Neural cell (in vitro differentiated cells): ENCODE measurements around the gene IDH3B. TPM values are rescaled to one million over a fixed set of nuclear protein-coding genes. Genes with fewer than 3 reads are reported as not detected.

Experiments used
- H2AFZ ChIP-seq: fragments of 200-600, 300-800 bp; sonication (generic), shearing (Covaris generic); 2 replicates; pipeline ENCODE4 v1.6.0; 2014; ENCODE audit warnings: low read depth, mild to moderate bottlenecking, antibody characterized with exemption, low read length, moderate library complexity
- H3F3A ChIP-seq: fragments of 200-600 bp; shearing (Covaris generic); 2 replicates; pipeline ENCODE4 v1.6.1; 2016; ENCODE audit warnings: mild to moderate bottlenecking, moderate library complexity, mixed read lengths, antibody characterized with exemption, low read length; ENCODE audit not compliant: insufficient read depth, poor library complexity, severe bottlenecking
- H3K27ac ChIP-seq: fragments of 200-600, 300-800 bp; sonication (generic), shearing (Covaris generic); 2 replicates; pipeline ENCODE4 v1.5.1; 2014; ENCODE audit warnings: mild to moderate bottlenecking, low read length, moderate library complexity
- H3K27me3 ChIP-seq: fragments of 300-800, 200-600 bp; sonication (generic), shearing (Covaris generic); 2 replicates; pipeline ENCODE4 v1.6.0; 2014; ENCODE audit warnings: mild to moderate bottlenecking, low read depth, low read length, moderate library complexity; ENCODE audit not compliant: insufficient read depth
- H3K36me3 ChIP-seq: fragments of 300-800, 200-600 bp; sonication (generic), shearing (Covaris generic); 2 replicates; pipeline ENCODE4 v1.5.1; 2014; ENCODE audit warnings: mild to moderate bottlenecking, antibody characterized with exemption, low read length, moderate library complexity; ENCODE audit not compliant: insufficient read depth
- H3K4me2 ChIP-seq: fragments of 300-800, 200-600 bp; sonication (generic), shearing (Covaris generic); 2 replicates; pipeline ENCODE4 v1.6.0; 2014; ENCODE audit warnings: mild to moderate bottlenecking, low read length
- H3K4me3 ChIP-seq: fragments of 300-800, 200-600 bp; sonication (generic), shearing (Covaris generic); 2 replicates; pipeline ENCODE4 v1.5.1; 2014; ENCODE audit warnings: mild to moderate bottlenecking, low read length, moderate library complexity
- H3K79me2 ChIP-seq: fragments of 200-600 bp; shearing (Covaris generic); replicated peaks from 2 replicates; pipeline ENCODE4 v1.6.0; 2014; ENCODE audit warnings: mild to moderate bottlenecking, low read length, moderate library complexity; ENCODE audit not compliant: insufficient read depth
- H3K9ac ChIP-seq: fragments of 300-800, 200-600 bp; sonication (generic), shearing (Covaris generic); 2 replicates; pipeline ENCODE4 v1.6.1; 2016; ENCODE audit warnings: mild to moderate bottlenecking, low read length, mixed read lengths
- H3K9me2 ChIP-seq: fragments of 200-600 bp; shearing (Covaris generic); 2 replicates; pipeline ENCODE4 v1.6.1; 2016; ENCODE audit warnings: mild to moderate bottlenecking, low read length, mixed read lengths; ENCODE audit not compliant: insufficient read depth
- H3K9me3 ChIP-seq: fragments of 200-600, 300-800 bp; sonication (generic), shearing (Covaris generic); 2 replicates; pipeline ENCODE4 v1.6.1; 2016; ENCODE audit warnings: mild to moderate bottlenecking, mixed run types, low read length, moderate library complexity, mixed read lengths
- H4K20me1 ChIP-seq: fragments of 200-600 bp; shearing (Covaris generic); 2 replicates; pipeline ENCODE4 v1.6.1; 2016; ENCODE audit warnings: mild to moderate bottlenecking, mixed run types; ENCODE audit not compliant: insufficient read depth
- EP300 ChIP-seq: fragments of 450-650 bp; conservative IDR thresholded peaks from 2 replicates; pipeline ENCODE4 v1.6.1; 2014; ENCODE audit warnings: antibody characterized with exemption, mild to moderate bottlenecking, moderate library complexity; ENCODE audit not compliant: poor library complexity, severe bottlenecking
- EZH2 ChIP-seq: fragments of 200-600, 300-800 bp; shearing (Covaris generic), sonication (generic); IDR thresholded peaks from 2 replicates; pipeline ENCODE4 v1.6.1; 2014; ENCODE audit warnings: antibody characterized with exemption, low read length, borderline replicate concordance, mild to moderate bottlenecking; ENCODE audit not compliant: insufficient read depth, poor library complexity, severe bottlenecking
- MXI1 ChIP-seq: fragments of 450-650 bp; conservative IDR thresholded peaks from 2 replicates; pipeline ENCODE4 v1.6.1; 2014; ENCODE audit warnings: antibody characterized with exemption, mild to moderate bottlenecking; ENCODE audit not compliant: poor library complexity, severe bottlenecking
- POLR2AphosphoS5 ChIP-seq: IDR thresholded peaks from 2 replicates; pipeline ENCODE4 v1.6.1; 2012
- RAD21 ChIP-seq: fragments of 450-650 bp; conservative IDR thresholded peaks from 2 replicates; pipeline ENCODE4 v1.6.1; 2014; ENCODE audit warnings: antibody characterized with exemption, mild to moderate bottlenecking, moderate library complexity
- SMC3 ChIP-seq: fragments of 450-650 bp; conservative IDR thresholded peaks from 2 replicates; pipeline ENCODE4 v1.6.1; 2014; ENCODE audit warnings: antibody characterized with exemption, mild to moderate bottlenecking, moderate library complexity; ENCODE audit not compliant: poor library complexity
- TAF1 ChIP-seq: IDR thresholded peaks from 2 replicates; pipeline ENCODE4 v1.6.1; 2012; ENCODE audit warnings: low read depth
- polyA plus RNA-seq: library from polyadenylated mRNA; depleted of rRNA; stranded (reverse); fragments of >200 nt; gene quantifications from 2 replicates; pipeline ENCODE4 v1.2.3, GENCODE V29; 2014
- TF ChIP-seq, protein P1 (sequence below): IDR thresholded peaks from 2 replicates; pipeline ENCODE4 v1.6.1; 2012; ENCODE audit warnings: borderline replicate concordance
- TF ChIP-seq, protein P2 (sequence below): fragments of 450-650 bp; IDR thresholded peaks from 2 replicates; pipeline ENCODE4 v1.5.1; 2014; ENCODE audit warnings: antibody characterized with exemption, mild to moderate bottlenecking, moderate library complexity; ENCODE audit not compliant: poor library complexity, severe bottlenecking

The IDH3B gene
- polyA plus RNA-seq, 1 donor from 2014 or later: 307 TPM

DNA sequence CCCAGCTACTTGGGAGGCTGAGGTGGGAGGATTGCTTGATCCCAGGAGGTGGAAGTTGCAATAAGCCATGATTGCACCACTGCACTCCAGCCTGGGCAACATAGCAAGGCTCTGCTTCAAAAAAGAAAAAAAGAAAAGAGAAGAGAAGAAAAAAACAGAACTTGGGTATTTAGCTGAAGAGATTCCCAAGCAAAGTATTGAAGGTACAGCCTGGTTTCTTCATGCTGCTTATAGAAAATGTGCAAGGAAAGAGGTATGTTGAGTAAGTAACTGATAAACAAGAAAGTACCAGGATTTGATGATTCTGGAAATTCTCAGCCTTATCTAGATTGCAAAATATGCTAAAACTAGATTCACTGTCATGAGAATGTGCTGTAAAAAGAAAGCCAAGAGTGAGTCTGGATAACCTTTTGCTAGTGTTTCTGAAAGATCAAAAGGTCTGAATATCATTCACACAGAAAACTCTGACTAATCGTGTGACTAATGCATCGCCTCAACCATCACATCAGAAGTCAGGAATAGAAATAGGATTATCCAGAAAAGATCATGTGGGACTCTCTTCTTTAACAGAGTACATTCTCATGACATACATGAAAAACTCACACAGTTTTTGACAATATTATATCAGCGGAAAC lies 43.9 kb downstream of the IDH3B start:
- TF ChIP-seq, protein P1, sequence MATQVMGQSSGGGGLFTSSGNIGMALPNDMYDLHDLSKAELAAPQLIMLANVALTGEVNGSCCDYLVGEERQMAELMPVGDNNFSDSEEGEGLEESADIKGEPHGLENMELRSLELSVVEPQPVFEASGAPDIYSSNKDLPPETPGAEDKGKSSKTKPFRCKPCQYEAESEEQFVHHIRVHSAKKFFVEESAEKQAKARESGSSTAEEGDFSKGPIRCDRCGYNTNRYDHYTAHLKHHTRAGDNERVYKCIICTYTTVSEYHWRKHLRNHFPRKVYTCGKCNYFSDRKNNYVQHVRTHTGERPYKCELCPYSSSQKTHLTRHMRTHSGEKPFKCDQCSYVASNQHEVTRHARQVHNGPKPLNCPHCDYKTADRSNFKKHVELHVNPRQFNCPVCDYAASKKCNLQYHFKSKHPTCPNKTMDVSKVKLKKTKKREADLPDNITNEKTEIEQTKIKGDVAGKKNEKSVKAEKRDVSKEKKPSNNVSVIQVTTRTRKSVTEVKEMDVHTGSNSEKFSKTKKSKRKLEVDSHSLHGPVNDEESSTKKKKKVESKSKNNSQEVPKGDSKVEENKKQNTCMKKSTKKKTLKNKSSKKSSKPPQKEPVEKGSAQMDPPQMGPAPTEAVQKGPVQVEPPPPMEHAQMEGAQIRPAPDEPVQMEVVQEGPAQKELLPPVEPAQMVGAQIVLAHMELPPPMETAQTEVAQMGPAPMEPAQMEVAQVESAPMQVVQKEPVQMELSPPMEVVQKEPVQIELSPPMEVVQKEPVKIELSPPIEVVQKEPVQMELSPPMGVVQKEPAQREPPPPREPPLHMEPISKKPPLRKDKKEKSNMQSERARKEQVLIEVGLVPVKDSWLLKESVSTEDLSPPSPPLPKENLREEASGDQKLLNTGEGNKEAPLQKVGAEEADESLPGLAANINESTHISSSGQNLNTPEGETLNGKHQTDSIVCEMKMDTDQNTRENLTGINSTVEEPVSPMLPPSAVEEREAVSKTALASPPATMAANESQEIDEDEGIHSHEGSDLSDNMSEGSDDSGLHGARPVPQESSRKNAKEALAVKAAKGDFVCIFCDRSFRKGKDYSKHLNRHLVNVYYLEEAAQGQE: no peak
- TF ChIP-seq TAF1 (no peak), EZH2 (no peak), MXI1 (no peak), RAD21 (no peak), POLR2AphosphoS5 (no peak), SMC3 (no peak), EP300 (no peak)
- TF ChIP-seq, protein P2, sequence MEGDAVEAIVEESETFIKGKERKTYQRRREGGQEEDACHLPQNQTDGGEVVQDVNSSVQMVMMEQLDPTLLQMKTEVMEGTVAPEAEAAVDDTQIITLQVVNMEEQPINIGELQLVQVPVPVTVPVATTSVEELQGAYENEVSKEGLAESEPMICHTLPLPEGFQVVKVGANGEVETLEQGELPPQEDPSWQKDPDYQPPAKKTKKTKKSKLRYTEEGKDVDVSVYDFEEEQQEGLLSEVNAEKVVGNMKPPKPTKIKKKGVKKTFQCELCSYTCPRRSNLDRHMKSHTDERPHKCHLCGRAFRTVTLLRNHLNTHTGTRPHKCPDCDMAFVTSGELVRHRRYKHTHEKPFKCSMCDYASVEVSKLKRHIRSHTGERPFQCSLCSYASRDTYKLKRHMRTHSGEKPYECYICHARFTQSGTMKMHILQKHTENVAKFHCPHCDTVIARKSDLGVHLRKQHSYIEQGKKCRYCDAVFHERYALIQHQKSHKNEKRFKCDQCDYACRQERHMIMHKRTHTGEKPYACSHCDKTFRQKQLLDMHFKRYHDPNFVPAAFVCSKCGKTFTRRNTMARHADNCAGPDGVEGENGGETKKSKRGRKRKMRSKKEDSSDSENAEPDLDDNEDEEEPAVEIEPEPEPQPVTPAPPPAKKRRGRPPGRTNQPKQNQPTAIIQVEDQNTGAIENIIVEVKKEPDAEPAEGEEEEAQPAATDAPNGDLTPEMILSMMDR: no peak
- Histone ChIP-seq H2AFZ (no peak overlapping the region), H3K27me3 (no peaks in the 10 kb centered on the region), H3K4me2 (no peak overlapping the region), H3K36me3 (no peaks in the 10 kb centered on the region), H3K79me2 (no peaks in the 10 kb centered on the region), H3K9ac (no peak overlapping the region), H3K27ac (no peak overlapping the region), H3F3A (no peaks in the 10 kb centered on the region), H3K9me3 (peaks cover 3% of the 10 kb centered on the region), H4K20me1 (no peaks in the 10 kb centered on the region), H3K9me2 (no peaks in the 10 kb centered on the region), H3K4me3 (no peak overlapping the region)

DNA sequence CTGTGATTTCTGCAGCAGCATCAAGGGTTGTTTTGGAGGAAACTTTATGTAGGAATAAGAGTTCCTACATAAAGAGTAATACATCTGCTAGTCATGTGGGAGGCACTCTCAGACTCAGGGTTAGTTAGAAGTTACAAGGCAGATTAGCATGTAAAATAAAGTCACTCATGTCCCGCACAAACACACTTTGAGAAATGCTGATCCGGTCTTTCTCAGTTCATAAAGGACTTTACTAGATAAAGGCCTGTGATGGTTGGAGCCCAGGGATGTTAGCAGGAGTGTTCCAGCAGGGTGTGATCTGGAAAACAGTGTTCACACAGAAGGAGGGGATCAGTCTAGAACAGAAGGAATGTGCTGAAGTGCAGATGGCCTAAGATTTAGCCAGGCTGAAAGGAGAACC lies 44.7 kb downstream of the IDH3B start:
- H3K27me3 ChIP-seq: no peaks in the 10 kb centered on the region
- H3K4me2 ChIP-seq: no peak overlapping the region
- H3K27ac ChIP-seq: no peak overlapping the region
- no peak for TF ChIP-seq POLR2AphosphoS5
- TF ChIP-seq MXI1: no peak
- TF ChIP-seq, protein P2: no peak
- TF ChIP-seq TAF1: no peak
- no peak for TF ChIP-seq SMC3
- no peak for TF ChIP-seq EP300
- TF ChIP-seq RAD21: no peak
- TF ChIP-seq, protein P1: no peak
- no peak for TF ChIP-seq EZH2
- no peaks in the 10 kb centered on the region for H3K36me3 ChIP-seq
- H3K9me3 ChIP-seq: peaks cover 3% of the 10 kb centered on the region
- no peaks in the 10 kb centered on the region for H3F3A ChIP-seq
- H2AFZ ChIP-seq: no peak overlapping the region
- no peak overlapping the region for H3K9ac ChIP-seq
- H3K9me2 ChIP-seq: no peaks in the 10 kb centered on the region
- H4K20me1 ChIP-seq: no peaks in the 10 kb centered on the region
- no peak overlapping the region for H3K4me3 ChIP-seq
- no peaks in the 10 kb centered on the region for H3K79me2 ChIP-seq
